GM18867 (cell line): ENCODE data around the gene TTLL7.
A peak's percentile ranks its signal among the peaks of the same experiment; 100 is the strongest.
"Not testable (repeated sequence)": the region's sequence is repeated elsewhere in the genome, so short reads cannot be mapped to it uniquely, and the experiment has no call there.

Source experiments
- ATAC-seq: cut with Tn5 transposase; IDR thresholded peaks from one replicate; pipeline ENCODE4 v1.9.1; 2021; ENCODE audit warnings: mild to moderate bottlenecking, moderate library complexity; ENCODE audit not compliant: unreplicated experiment

The TTLL7 gene

DNA sequence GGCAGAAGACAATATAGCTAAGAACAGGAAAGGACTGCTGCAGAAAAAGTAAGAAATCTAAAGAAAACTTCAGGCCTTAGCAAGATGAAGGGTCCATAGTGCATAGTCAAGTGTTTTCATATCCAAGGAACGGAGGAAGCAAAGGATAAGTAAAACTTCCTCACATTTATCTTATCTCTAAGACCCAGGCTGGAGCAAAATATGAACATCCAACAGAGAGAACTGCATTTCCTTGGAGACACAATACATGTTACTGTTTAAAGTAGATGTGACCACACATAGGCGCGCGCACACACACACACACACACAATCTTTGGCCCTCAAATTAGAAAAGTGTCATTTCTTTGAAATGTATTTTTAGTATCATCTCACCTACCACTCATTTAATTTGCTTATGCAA is 66.7 kb downstream of the TTLL7 start:
- no peak for ATAC-seq

DNA sequence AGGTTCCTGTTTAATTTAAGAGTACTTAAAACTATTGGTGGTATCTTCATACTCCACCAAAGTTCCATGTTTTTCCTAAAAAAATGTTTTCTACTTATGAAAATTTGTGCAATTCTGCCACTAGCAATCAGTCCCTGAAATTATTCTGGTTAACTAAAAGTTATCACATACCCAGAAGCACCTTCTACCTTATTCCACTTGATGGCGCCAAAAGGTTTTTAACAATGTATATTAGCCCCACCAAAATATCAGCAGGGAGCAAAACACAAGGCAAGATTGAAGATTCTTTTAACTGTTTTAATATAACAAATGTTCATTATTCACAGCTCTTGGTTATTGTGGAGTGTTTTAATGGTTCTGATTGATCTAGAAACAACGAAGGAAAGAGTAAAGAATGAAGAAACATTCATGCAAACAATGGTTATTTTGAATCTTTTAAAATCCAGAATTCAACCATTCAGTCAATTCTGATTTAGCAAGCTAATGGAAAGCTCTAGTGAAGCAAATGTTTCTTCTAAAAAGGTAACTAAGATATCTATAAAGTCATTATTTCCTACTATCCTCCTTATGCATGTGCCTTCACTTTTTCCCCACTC is 67.2 kb downstream of the TTLL7 start:
- peak; percentile 90 for ATAC-seq

DNA sequence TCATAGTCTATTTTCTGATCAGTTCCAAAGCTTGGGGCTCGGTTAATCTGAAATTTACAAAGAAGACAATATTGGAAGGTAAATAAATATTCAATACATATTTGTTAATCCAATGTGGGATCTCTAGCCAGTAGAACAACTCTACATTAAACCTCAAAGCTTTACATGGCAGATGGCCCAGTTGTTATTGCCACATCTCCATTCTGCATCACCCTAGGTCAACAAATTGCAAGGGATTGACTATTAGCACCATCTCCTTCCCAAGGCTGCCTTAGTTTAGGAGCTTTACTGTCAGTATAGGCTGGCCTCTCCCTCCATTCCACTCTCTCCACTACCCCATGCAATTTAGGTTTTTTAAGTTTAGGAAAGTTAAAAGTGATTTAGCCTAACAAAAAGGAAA is 69.7 kb downstream of the TTLL7 start:
- ATAC-seq = no peak

DNA sequence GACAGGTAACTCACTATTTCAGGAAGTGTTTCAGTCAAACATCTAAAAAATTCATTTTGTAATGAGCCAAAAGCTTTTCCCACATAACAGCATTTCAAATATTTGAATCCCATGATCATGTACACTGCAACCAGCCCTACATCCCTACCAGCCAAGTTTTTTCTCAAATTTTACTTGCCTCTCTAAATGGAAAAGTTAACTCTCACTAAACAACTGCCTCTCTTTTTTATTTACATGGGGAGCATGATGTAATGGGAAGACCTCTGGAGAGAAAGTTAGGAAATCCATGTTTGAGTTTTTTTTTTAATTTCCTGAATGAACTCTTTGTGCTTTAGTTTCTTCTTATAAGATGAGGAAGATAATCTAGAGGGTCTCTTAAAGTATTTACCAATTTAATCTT is 70.5 kb downstream of the TTLL7 start:
- no peak for ATAC-seq

DNA sequence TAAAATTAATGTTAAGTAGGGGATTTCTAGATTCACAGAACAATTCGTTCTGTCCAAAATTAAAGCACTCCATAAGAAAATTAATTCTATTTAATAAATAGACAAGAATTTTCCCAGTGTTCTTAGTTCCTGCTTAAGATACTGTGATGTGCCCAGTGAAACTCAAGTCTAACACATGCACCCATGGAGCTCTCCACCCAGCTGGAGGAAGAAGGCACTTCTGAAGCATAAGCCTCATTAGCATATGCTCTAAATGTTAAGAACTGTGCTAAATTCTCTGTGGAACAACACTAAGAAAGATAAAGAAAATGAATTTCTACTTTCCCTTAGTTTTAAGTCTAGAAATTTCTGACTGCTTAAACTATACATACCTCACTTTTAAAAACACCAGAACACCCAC is 71.2 kb downstream of the TTLL7 start:
- no peak for ATAC-seq

DNA sequence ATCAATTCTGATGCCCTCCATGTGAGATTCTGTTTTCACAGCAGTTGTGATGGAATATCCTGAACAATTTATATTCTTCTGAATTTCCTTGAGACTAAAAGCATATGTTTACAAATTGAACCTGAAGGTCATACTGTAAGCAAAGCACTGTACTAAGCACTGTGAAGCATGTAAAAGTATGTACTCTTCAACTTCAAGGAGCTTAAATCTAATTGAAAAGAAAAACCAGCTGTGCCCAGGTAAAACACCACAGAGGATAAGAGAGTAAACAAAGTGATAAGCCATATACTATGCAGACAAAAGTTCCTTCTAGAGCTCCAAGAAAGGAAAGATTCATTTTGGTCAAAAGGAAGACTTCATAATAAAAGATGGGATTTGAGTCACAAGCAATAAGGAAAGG is 71.9 kb downstream of the TTLL7 start:
- no peak for ATAC-seq

DNA sequence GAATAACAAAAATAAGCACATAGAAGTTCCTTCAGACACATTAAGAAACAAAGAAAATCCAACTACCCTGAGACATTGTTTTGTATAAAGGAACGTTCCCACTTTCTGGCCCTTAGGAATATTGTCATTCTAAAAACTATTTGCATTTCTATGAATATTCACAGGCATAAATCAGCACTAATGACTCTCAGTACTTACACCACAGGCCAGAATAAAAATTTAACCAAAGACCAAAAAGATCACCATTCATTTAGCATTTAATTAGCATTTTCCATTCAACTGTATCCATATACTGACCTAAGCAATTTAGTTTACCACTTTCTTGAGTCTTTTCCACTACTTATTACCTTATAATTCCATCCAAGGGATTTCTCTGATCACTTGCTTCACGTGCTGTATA is 75.4 kb downstream of the TTLL7 start:
- ATAC-seq = no peak

DNA sequence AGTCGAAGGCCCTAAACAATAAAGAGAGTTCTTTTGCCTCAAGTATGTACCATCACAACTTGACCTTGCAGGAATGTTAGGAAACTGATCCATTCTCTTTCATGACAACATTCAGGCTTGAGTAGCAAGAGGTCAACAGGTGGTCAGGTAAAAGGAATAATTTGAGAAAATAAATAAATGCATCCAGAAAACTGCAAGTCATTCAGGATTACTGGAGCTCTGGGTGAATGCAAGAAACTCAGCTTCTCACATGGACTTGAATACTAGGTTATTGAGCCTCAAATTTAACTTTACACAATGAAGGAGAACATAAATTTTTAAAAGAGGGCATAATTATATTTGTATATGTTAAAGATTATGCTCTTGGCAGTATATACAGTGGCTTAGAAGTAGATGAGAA is 76.5 kb downstream of the TTLL7 start:
- no peak for ATAC-seq

DNA sequence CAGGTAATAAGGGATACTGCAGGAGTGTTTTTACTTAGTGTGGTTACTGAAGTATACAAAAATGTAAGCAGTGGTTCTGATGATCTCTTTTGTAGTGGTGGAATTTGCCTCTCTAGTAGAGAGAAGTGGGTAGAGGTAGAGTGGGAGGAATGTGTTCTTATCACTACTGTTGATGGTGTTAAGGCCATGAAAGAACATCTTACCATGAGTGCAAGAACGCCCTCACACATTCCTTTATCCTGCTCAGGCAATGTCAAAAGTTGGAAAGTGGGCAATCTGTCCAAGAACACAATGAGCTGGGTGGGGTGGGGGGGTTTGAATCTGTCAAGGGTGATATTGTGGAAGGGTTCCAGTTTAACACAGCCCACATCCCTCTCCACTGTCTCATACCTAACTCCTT is 78.6 kb downstream of the TTLL7 start:
- no peak for ATAC-seq

DNA sequence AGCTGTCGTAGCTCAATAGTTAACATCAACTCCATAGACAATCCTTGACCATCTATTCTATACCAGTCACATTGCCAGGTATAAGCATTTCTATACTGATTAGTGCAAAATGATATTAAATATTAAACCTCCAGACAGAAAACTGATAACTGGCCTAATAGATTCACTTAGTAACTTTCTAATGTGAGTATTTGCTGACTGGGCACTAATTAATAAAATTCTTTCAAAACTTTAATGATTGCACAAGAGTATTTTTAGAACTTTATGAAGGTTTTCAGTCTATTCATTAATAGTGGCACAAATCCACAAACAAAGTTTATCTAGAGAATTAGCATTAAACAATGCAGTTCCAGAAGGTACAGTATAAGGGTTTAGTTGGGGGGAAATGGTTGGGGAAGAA is 79.1 kb downstream of the TTLL7 start:
- no peak for ATAC-seq

DNA sequence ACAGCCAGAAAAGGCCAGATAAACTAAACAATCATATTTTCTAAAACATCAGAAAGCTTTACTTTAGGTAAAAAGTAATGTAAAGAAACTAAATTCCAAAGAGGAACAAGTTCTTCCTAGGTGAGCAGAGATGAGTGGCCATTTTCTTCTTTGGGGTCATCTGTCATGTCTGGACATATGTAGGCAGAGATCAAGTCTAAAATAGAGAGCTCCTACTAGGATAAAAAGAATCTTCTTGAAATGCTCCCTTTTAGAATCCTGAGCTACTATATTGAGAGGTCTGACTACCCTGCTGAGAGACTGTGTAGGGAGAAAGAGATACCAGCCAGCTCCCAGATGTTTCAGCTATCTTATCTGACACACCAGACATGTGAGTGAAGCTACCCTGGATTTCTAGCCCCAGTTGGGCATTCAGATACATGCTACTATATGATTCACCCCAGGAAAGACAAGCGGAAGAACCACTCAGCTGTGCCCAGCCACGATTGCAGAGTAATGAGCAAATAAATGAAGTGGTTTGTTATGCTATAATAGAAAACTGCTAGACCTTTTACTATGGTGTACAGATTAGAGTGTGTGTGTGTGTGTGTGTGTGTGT is 80.1 kb downstream of the TTLL7 start:
- no peak for ATAC-seq

DNA sequence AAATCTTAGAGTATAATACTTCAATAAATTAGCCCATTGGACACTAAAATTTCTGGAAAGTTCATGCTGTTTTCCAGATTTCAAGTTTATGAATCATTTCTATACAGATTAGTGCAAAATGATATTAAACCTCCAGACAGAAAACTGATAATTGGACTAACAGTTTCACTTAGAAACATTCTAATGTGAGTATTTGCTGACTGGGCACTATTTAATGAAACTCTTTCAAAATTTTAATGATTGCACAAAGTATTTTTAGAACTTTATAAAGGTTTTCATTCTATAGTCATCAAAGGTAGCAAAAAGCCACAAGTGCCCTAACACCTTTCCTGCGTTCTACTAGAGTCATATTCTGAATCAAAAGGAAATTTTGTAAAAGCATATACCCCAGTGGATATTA is 81.0 kb downstream of the TTLL7 start:
- no peak for ATAC-seq

DNA sequence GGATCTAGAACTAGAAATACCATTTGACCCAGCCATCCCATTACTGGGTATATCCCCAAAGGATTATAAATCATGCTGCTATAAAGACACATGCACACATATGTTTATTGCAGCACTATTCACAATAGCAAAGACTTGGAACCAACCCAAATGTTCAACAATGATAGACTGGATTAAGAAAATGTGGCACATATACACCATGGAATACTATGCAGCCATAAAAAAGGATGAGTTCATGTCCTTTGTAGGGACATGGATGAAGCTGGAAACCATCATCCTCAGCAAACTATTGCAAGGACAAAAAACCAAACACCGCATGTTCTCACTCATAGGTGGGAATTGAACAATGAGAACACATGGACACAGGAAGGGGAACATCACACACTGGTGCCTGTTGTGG is 82.8 kb downstream of the TTLL7 start:
- not testable (repeated sequence) for ATAC-seq

DNA sequence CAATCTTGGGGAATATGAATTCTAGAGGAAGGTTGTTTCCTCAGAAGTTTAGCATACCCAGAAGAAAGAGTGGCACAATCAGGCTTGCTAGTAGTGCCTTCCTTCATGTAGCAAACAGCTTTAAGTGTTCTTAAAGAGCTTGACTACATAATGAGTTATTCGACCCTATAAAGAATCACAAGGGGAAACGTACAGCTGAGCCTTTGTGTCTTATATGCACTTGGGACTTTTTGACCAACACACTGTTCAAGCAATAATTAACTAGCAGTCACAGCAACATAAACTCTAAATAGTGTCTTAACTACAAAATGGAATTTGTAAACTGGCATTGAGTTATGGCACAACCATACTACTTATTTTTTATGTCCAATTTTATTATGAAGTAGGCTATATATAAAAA is 86.1 kb downstream of the TTLL7 start:
- ATAC-seq = no peak

DNA sequence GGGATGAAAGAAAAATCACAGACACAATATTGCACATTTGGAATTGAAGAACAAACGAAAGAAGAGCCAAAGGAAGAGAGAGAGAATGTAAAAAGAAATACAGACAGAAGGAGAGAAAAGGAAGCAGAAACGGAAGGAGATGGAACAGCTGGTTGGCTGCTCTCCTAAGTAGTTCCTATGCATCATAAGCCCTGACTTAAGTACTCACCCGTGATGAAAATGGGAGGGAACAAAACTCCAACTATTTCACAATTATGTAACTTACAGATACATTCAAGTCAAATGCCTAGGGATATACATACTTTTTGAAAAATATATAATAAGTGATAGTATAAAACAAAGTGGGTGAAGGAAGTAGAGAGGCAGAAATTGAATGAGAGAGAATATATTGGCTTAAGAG is 88.5 kb downstream of the TTLL7 start:
- ATAC-seq = no peak

DNA sequence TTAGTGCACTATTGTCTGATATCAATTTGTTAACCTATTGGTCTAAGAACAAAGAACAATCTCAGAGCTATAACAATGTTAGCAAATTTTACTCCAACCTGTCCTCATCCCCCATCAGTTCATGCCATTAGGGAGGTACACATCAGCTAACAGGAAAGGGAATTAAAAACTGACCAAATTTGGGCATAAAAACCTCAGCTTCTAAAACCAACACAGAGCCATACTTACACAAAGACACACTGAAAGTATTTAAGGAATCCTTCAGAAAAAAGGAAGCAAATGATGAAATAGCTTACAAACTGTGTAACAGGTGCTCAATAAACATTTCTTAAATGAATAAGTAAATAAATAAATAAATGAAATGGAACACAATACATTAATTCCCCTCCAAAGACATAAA is 89.2 kb downstream of the TTLL7 start:
- ATAC-seq = no peak

DNA sequence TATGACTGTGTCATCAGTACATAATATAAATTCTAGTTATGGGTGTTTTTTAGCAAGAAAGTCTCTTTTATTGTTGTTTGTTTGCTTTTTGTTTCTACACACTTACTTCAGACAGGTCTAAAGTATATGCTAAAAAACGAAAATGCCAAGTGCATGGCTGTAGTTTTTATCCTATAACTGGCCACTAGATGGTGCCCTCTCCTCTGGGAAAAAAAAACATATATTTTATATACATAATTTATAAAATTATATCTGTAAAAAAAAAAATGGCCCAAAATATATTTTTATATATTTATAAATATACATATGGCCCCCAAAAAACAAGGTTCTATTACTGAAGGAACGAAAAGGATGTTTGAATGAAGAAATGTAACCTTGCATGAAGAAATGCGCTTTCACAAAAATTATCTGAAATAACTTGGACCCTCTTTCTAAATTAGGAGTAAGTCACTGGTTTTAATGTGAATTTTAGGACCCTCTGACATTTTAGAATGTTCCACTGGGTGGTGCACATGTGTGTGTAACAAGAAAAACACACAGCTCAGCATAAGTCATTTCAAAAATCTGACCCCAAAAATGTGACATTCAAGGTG is 93.5 kb downstream of the TTLL7 start:
- no peak for ATAC-seq

DNA sequence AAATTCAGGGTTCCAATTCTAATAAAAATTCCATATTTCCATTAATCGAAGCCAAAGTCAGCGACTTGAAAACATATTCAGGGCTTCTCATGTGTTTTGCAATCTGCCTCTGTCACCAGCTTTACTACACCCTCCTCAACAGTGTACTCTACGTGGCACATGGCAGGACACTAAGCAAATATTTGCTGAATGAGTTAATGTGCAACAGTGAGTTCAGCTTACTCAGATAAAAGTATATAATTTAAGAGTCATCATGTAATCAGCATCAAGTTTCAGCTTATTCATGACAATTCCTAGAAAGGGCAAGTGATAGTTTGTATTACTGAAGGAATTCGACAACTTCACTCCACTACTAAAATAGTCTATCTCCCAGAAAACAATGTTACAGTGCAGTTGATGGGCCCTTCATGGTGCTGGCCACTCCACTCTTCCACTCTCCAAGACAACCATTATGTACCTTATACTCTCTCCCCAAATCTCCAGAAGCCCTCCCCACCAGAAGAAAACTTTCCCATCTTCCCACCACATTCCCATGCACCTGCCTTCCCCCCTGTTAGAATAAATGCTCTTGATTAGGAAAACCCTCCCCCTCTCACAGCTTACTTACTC is 97.3 kb downstream of the TTLL7 start:
- no peak for ATAC-seq

DNA sequence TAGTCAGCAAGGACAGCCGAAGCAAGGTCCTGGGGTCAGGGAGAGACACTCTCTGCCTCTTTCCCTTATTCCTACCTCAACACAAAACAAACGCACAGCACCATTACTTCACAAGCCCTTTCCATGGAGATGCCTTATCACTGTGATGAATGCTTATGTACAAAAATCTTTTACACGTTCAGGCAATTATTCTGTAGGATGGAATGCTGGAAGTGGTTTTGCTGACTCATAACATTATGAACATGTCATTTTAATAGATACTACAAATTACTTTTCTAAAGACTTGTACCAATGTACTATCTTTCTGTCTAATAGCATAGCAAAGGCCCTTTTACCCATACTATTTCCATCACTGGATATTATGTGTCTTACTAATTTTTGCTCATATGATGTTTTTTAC is 98.4 kb downstream of the TTLL7 start:
- no peak for ATAC-seq

DNA sequence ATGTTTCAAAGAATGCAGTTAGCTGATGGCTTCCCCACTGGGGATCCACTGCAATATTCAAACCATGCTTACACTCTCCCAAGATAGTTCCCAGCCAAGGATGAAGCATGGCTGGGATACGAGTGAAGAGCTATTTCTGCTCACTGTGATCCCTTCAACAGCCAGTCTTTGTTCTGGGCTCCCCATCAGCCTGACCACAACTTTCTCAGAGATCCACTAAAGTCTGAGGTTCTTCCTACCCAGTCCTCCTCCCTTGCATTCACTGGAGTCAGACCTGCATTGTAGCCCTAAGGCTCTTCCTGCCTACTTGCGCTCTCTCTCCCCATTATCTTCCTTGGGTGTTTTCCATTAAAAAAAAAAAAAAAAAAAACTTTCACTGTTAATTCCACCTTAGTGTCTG is 101.4 kb downstream of the TTLL7 start:
- ATAC-seq = no peak

DNA sequence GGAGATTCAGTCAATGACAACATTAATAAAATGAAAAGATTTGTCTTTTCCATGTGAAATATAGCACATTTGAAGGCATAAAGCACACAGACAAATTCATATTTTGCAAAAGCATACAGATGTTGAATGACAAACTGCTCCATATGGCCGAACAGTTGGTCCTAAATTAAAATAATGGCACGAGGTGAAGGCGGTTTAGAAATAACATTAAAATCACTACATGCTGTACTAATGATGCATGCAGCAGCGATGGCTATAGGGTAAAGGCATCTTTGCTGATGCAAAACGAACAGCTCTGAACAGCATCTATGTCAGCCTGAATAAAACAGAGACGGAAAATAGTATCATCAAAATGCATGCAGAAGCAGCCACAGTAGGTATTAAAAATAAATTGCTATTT is 102.6 kb downstream of the TTLL7 start:
- no peak for ATAC-seq

DNA sequence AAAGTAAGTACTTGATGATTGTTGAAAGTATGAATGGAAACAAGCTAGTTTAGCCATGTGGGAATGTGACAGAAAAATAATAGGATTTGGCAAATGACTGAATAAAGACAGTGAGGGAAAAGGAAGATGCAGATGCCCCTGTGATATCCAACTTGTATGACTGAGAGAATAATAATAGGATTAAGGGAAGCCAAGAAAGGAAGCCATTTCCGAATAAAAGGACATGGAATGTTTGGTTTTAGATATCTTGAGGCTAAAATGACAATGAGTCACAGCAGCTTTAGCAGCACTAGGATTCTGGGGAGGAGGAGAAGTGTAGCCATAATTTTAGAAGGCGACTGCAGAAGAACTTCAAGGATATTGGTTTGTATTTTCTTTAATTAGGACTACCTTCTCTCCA is 109.2 kb downstream of the TTLL7 start:
- ATAC-seq = no peak

DNA sequence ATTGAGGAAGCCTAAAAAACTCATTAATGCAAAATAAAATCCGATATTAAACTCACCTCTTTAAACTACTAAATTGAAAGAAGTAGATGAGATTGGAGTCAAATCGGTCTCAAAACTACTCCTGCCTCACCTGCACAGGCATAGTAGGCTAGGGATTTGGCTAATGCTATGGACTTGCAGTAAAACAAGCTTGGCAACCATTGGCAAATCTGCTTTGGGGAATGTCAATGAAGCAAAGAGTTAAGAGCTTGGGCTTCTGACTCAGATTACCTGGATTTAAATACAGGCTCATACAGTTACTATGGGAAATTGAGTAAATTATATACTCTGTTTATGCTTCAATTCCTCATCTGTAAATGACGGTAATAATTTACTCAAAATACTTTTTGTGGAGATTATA is 111.4 kb downstream of the TTLL7 start:
- ATAC-seq = no peak
